ENCODE data around the gene HEPACAM2.
A peak's percentile ranks its signal among the peaks of the same experiment; 100 is the strongest.

HEPACAM2 gene

GRCh38 chr7:93226310-93226709, at the start of gene HEPACAM2:
HEPACAM2 (minus strand) TSS chr7:93226469.
- no peak for DNase-seq (ENCODE audit: low read depth)

- no peak for DNase-seq (ENCODE audit: low read depth)
These were observed 39.0 kb upstream of the HEPACAM2 start for GRCh38 chr7:93265220-93265619.

GRCh38 chr7:93262535-93262934, 36.3 kb upstream of the HEPACAM2 start:
- no peak for DNase-seq (ENCODE audit: low read depth)

GRCh38 chr7:93258661-93259060, 32.4 kb upstream of the HEPACAM2 start:
- DNase-seq (ENCODE audit: low read depth), result no peak

- DNase-seq (ENCODE audit: low read depth), result peak; percentile 5
These were observed 23.4 kb upstream of the HEPACAM2 start for GRCh38 chr7:93249491-93250148.

GRCh38 chr7:93245525-93246432, 19.5 kb upstream of the HEPACAM2 start:
- DNase-seq (ENCODE audit: low read depth), result peak; percentile 56

- DNase-seq (ENCODE audit: low read depth), result no peak
These were observed 15.8 kb upstream of the HEPACAM2 start for GRCh38 chr7:93242106-93242505.

GRCh38 chr7:93239824-93240223, 13.6 kb upstream of the HEPACAM2 start:
- no peak for DNase-seq (ENCODE audit: low read depth)

- no peak for DNase-seq (ENCODE audit: low read depth)
These were observed 12.5 kb upstream of the HEPACAM2 start for GRCh38 chr7:93238748-93239147.

GRCh38 chr7:93238131-93238530, 11.9 kb upstream of the HEPACAM2 start:
- DNase-seq (ENCODE audit: low read depth), result no peak

- DNase-seq (ENCODE audit: low read depth), result no peak
These were observed 9.3 kb upstream of the HEPACAM2 start for GRCh38 chr7:93235541-93235940.

- DNase-seq (ENCODE audit: low read depth), result peak; percentile 29
These were observed 6.4 kb upstream of the HEPACAM2 start for GRCh38 chr7:93232673-93233018.

- peak; percentile 94 for DNase-seq (ENCODE audit: low read depth)
These were observed 5.8 kb upstream of the HEPACAM2 start, which contains the start of gene VPS50 for GRCh38 chr7:93231799-93232672. VPS50 (plus strand) TSS chr7:93232366; CDS start chr7:93232468, 102 bp downstream.

- no peak for DNase-seq (ENCODE audit: low read depth)
These were observed 5.0 kb upstream of the HEPACAM2 start for GRCh38 chr7:93231259-93231658.

GRCh38 chr7:93228302-93228701, 2.0 kb upstream of the HEPACAM2 start:
- peak; percentile 78 for DNase-seq (ENCODE audit: low read depth)

GRCh38 chr7:93219868-93220267, 6.4 kb downstream of the HEPACAM2 start:
- no peak for DNase-seq (ENCODE audit: low read depth)

GRCh38 chr7:93218997-93219827, 7.1 kb downstream of the HEPACAM2 start:
- no peak for DNase-seq (ENCODE audit: low read depth)

- DNase-seq (ENCODE audit: low read depth), result no peak
These were observed 13.4 kb downstream of the HEPACAM2 start for GRCh38 chr7:93212881-93213280.

GRCh38 chr7:93211228-93211818, 14.9 kb downstream of the HEPACAM2 start:
- no peak for DNase-seq (ENCODE audit: low read depth)

- no peak for DNase-seq (ENCODE audit: low read depth)
These were observed 21.2 kb downstream of the HEPACAM2 start for GRCh38 chr7:93205046-93205445.

- no peak for DNase-seq (ENCODE audit: low read depth)
These were observed 22.8 kb downstream of the HEPACAM2 start for GRCh38 chr7:93203496-93203895.
